ENCODE results near the gene ITGA6. TPM values are rescaled to one million over a fixed set of nuclear protein-coding genes. Genes with fewer than 3 reads are reported as not detected.

The ITGA6 gene
- total RNA-seq, 2 experiments from 2014 or later, result 5.2 to 5.7 TPM

DNA sequence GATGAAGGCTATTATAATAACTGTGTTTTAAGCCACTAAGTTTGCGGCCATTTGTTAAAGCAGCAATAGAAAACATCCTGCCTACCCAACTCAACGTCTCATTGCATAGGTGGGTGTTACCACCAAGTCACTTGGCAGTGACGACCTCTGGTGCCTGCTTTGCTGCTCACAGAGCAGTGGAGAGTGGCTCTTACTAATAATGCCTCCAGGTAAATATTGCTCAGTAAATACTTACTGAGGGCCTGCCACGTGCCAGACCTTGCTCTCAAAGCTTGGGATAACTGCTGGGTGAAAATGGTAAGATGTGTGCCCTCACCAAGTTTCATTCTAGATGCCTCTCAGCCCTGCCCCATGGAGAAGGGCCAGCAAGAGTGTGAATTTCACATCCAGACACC lies 27.7 kb downstream of the ITGA6 start:
- ChIA-PET CTCF (interaction anchor here (1.1 kb wide), 1 partner anchor 27 kb away, joined by 3 read pairs; the partner anchor contains the start of gene ITGA6), POLR2A (no interaction called here)

DNA sequence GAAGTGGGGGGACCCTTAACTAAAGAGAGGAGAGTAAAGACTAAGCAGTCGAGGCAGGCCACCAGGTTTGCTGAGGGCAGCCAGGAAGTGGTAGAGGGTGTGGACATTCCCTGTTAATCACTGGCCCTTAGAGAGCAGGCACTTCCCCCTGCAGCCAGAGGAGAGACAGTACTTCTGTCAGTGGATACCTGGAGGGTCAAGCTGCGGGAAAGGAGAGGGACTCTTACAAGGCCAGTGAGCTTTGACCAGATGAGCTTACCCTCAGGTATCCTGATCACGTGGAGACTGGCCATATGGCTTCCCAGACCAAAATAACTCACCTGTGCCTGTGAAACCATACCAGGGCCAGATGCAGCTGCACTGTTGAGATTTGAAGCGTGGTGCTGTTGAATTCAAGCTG lies 28.6 kb downstream of the ITGA6 start:
- ChIA-PET POLR2A (no interaction called here), CTCF (interaction anchor here (1.1 kb wide), 1 partner anchor 28 kb away, joined by 3 read pairs; the partner anchor contains the start of gene ITGA6)

DNA sequence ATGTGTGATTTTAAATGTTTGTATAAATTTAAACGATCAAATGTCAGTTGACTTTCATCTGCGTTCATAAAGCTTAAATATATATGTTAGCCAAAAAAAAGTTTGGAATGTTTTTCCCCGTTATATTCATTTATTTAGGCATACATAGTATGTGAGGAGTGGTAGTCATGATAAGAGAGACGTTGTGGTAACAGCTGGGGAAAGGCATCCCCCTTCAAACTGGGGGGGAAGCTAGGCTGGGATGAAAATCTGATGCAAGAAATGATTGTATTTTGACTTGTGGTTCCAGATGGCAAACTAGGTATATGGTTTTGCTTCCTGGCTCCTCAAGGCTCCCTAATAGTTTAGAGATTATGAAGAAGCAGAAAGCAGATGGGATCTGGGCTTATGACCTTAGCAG lies 30.1 kb downstream of the ITGA6 start:
- POLR2A ChIA-PET, result no interaction called here
- CTCF ChIA-PET, result no interaction called here

DNA sequence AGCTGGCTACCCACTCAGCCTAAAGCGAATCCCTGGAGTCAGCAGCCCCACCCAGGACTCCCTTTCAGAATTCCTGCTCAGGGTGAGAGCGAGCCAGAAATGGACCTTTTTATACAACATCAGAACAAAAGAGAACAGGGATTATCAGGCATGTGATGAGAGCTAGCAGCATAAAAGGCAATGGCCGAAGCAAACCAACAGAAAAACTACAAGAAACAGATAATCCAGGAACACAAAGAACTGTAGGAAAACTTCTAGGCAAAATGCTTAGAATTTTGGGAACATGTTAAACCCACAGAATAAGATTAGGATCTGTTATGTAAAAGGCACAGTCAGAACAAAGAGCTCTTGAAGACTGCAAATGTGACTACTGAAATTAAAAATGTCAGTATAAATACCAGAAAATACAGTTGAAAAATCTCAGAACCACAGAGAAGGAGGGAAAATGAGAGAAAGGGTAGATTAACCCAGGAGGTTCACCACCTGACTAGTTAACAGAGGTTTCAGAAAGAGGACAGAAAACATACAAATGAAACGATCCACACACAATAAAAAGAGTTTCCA lies 31.3 kb downstream of the ITGA6 start:
- ChIA-PET CTCF (no interaction called here), POLR2A (interaction anchor here (0.6 kb wide), 1 partner anchor 30 kb away, joined by 4 read pairs; no protein-coding TSS in a partner anchor)

DNA sequence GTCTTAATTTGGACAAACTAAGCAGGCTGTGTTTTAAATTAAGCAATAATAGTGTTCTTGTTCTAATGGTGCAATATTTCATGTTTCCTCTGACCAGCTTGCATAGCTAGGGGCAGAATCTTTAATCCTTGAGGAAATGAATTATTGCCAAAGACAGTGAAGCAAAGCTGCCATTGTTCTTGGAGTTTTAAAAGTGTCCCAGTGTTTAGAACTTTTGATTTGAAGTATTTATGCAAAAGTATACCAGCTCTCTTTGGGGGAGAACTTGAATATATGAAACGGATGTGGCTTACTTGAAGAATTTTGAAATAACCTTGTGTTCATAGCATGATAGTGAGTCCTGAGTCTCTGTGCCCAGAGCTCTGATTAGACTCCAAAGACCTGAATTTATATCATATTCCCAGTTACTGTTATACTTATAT lies 33.4 kb downstream of the ITGA6 start:
- POLR2A ChIA-PET, result interaction anchor here (0.5 to 2.1 kb wide), 4 partner anchors 23 to 226 kb away, joined by 3 to 7 read pairs (median 4); partner anchors contain the start of gene ITGA6
- CTCF ChIA-PET, result interaction anchor here (1.1 to 4.1 kb wide), 13 partner anchors 8 to 288 kb away, joined by 3 to 38 read pairs (median 8); partner anchors contain the start of gene ITGA6

DNA sequence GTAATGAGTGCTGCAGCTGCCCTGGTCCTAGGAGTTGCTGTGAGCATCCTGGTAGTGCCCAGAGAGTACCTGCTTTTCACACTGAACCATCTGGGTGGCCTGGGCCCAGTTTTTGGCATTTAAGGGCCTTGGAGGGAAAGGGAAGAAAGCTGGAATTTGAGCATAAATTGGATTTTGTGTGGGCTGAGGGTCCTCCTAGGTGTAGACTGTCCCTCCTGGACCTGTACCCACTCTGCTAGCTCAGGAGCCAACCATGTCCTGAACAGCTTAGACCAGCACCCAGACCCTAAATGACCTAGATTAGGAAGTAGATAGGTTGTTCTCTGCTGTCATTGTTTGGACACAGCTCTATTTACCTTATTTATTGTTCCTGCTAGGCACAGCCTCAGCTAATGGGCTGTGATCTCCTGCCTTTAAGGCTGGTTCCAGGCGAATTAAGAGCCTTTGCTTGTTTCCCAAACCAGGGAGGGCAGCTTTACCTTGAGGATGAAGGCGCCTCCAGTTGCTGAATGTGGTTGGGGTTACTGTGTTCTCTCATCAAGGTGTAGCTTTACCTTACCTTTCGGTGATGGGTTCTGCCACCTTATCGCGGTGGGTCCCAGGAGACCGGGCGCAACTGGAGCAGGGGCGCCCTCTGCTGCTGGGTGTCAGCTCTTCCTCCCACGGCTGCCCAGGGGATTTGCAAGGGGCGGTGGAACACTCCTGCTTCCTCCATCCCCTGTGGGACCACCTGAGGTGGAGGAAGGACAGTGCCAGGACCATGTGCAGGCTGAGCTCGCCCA lies 34.4 kb downstream of the ITGA6 start:
- POLR2A ChIA-PET, result interaction anchor here (0.6 to 2.1 kb wide), 6 partner anchors 24 to 354 kb away, joined by 3 to 10 read pairs (median 4); partner anchors contain the start of gene ITGA6

DNA sequence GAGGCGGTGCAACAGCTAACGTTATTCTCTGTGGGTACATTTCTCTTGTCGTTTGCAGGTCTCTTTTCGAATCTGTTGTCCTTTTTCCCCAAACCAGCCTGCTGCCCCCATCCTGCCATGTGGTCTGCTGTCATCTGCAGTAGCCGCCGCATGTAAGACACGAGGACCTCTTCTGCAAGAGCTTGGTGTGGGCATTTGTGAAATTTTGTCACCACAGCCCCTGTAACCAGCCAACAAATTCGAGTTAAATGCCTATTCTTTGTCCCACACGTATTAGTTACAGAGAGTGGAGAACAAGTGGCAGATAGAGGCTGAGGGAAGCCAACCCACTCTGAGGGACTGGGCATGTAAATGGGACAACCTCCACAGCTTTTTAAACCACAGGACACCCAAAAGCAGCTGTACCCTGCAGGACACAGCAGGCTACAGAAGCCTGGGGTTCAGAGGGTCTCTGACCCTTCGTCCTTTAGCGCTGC lies 35.0 kb downstream of the ITGA6 start:
- ChIA-PET CTCF (interaction anchor here (0.7 to 4.1 kb wide), 25 partner anchors 11 to 758 kb away, joined by 3 to 38 read pairs (median 4); partner anchors contain the start of gene ITGA6), POLR2A (interaction anchor here (1.1 to 2.1 kb wide), 3 partner anchors 24 to 291 kb away, joined by 3 to 7 read pairs (median 4); partner anchors contain the start of gene ITGA6)

More for the DNA sequence above, 34.4 kb downstream of the ITGA6 start:
- CTCF ChIA-PET, result interaction anchor here (0.7 to 4.1 kb wide), 34 partner anchors 9 to 757 kb away, joined by 3 to 38 read pairs (median 4); partner anchors contain the start of gene ITGA6

DNA sequence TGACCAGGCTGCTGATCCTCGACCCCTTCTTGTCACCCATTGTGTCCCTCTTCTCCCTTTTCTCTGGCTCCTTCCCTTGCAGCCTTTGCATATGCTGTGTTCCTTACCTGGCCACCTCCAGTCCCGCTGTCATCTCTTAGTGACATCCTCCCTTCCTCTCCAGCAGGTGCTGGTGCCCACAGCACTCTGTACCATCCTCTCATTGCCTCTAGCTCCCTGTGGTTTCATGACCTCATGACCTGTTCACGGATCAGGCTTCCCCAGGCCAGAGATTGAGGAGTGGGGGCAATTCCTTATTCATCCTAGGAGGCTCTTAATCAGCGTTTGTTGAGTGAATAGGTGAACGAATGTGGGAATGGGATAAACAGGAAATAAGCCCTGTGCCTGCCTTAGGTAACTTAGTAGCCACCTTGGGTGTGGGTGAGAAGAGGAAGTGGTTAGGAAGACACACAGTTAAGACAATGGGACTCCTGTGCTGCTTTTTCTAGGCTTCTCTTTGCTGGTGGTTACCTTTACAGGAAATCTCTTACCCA lies 35.5 kb downstream of the ITGA6 start:
- CTCF ChIA-PET, result interaction anchor here (0.7 to 4.1 kb wide), 17 partner anchors 13 to 759 kb away, joined by 3 to 38 read pairs (median 8); partner anchors contain the start of gene ITGA6
- POLR2A ChIA-PET, result interaction anchor here (1.1 kb wide), 1 partner anchor 25 kb away, joined by 4 read pairs; no protein-coding TSS in a partner anchor

DNA sequence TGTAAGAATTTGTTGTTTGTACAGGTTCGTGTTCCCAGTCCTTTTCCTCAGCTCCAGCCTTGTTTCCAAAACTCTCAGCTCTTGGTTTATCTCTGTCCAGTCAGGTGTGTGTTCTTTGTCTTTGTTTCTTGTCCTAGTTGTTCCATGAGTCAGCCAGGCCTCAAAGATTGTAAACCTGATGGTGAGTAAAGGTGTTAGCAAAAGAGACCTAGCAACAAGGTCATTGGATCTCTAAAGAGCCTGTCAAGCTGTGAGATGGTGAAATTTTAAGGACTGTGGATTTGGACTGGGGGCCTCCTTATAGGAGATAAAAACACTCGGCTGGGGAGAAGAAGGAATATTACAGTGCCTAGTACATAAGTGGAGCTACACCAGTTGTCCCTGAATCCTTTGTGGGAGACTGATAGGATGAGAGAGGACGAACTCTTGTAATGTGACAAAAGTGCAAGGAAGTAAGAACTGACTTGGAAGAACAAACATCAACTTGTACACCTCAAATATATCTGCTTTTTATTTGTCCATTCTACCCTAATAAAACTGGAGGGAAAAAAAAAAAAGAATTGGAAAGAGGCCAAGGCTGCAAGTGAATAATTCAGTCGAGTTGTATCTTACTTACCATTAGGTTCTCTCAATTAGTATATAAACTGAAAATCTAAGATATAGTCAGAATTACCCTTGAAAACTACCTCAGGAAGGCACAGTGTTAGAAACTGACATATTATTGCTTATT lies 37.2 kb downstream of the ITGA6 start:
- POLR2A ChIA-PET, result no interaction called here
- CTCF ChIA-PET, result interaction anchor here (1.4 to 1.5 kb wide), 2 partner anchors 17 to 213 kb away, joined by 3 to 5 read pairs; no protein-coding TSS in a partner anchor

DNA sequence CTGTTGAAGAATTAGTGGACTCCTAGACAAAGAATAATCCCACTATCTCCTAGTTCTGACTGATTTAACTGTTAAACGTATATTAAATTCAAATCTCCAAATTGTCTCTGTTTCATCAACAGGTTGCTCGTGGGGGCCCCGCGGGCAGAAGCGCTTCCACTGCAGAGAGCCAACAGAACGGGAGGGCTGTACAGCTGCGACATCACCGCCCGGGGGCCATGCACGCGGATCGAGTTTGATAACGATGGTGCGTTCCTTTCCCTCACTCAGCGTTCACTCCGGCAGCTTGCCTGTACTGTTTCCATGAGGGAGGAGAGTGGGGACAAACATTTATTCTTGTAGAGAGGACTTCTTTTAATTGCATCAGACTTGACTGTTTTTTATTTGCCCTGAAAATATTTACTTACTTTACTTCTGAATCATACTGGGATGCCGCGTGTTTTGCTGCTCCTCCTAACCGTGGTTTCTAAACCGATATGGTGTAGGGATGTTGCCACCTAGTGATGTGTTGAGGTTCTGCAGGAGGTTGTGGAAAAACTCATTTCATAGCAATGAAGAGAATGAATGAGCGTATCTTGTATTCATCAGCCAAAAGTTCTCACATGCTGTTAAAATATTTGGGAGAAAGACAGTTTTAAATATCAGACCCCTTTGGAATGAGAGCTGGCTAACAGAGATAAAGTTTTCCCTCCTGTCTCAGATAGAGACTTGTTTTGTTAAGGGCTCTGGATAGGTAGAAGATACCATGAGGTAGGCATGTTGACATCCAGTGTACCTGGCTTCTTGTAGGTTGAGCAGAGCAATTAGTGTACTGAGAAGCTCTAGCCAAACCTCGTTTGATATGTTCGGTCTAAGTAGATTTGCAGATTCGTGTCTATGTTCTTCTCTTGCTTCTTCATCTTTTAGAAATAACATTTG lies 38.3 kb downstream of the ITGA6 start:
- CTCF ChIA-PET, result interaction anchor here (0.6 to 2.7 kb wide), 13 partner anchors 11 to 293 kb away, joined by 3 to 12 read pairs (median 4); partner anchors contain the start of gene ITGA6
- POLR2A ChIA-PET, result no interaction called here

DNA sequence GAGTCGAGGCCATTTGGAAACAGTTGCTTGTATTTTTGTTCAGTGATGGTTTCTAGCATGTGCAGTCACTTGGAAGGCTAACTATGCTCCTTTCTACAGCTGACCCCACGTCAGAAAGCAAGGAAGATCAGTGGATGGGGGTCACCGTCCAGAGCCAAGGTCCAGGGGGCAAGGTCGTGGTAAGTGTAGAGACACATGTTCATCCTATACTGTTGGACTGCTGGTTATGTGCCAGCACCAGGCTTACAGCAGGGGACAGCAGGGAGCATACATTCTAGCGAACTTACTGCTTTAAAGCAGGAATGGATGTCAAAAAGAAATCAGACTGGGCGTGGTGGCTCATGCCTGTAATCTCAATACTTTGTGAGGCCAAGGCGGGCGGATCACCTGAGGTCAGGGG lies 40.0 kb downstream of the ITGA6 start:
- ChIA-PET CTCF (interaction anchor here (1.0 to 2.7 kb wide), 4 partner anchors 12 to 295 kb away, joined by 3 to 12 read pairs (median 4); no protein-coding TSS in a partner anchor), POLR2A (no interaction called here)

DNA sequence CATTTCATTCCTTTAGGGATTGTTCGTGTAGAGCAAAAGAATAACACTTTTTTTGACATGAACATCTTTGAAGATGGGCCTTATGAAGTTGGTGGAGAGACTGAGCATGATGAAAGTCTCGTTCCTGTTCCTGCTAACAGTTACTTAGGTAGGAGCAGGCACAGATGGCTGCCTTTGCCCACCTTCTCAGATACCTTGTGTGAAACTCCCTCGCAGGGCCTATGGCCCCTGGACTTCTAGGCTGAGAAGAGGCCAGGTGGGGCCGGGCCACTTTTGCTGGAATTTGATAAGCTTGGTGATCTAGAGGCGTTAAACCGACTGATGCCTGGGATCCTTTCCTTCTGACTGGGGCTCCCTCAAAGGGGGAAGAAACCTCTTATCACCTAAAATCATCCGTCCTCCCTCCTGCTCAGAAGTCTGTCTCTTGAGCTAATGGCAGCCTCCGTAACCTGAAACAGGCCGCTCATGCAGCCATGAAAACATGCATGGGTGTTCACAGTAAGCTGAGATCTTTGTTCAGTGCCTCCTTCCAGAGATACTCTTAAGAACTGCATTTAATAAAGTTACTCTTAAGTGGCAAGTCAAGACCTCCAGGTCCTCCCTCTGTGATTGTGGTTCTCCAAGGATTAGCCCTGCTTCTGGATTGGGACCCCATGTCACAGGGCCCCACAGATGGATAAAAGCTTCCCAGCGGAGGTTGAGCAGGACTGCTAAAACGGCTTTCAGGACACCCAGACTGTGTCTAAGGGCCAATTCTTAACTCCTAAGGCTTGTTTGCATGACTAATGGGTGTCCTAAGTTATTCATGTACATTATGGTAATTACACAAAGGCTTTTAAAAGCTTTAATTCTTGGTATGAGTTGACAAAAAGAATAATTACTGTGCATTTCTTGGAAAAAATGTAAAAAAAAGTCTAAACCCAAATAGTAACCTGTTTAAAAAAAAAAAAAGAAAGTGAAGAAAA lies 43.9 kb downstream of the ITGA6 start:
- ChIA-PET POLR2A (no interaction called here), CTCF (interaction anchor here (0.7 kb wide), 1 partner anchor 1253 kb away, joined by 3 read pairs; no protein-coding TSS in a partner anchor)

DNA sequence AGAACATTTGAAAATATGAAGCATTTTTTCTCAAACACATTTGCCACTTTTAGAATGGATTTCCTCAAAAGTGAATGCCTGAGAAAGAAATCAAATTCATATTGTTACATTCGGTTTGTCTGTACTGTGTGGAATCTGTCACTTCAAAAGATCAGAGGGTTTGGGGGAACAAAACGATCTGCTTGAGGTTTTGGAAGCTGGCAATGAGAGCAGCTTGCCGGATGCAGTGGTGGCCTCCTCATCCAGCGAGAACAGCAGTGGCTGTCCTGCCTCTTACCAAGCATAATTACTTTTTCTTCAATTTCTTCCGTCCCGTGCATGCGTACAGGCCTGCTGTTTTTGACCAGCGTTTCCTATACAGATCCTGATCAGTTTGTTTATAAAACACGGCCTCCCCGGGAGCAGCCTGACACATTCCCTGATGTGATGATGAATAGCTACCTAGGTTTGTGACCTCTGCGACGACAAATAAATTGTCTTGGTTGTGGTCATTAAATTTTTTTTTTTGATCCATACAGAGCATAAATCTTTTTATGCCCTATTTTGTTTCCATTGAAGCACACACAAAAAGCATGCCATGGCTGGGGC lies 45.2 kb downstream of the ITGA6 start:
- CTCF ChIA-PET, result interaction anchor here (1.2 kb wide), 1 partner anchor 11 kb away, joined by 3 read pairs; no protein-coding TSS in a partner anchor
- POLR2A ChIA-PET, result no interaction called here

DNA sequence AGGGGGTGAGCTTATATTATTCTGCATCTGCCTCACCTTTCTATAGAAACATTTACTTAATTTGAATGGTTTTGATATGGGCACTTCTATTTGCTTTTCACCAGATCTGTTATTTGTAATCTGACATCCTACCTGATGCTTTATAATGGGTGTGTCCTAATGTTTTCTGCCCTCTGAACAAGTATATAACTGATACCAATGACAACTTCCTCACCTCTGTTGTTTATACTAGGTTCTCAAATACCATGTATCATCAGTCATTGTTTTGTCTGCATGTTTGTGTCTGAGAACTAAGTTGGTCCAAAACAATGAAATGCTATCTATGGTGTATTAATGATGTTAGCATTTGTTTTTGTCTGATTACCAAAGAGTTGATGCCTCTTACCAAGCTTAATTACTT lies 45.8 kb downstream of the ITGA6 start:
- ChIA-PET POLR2A (interaction anchor here (0.6 kb wide), 1 partner anchor 27 kb away, joined by 3 read pairs; no protein-coding TSS in a partner anchor), CTCF (interaction anchor here (1.2 kb wide), 2 partner anchors 9 to 11 kb away, joined by 3 read pairs; no protein-coding TSS in a partner anchor)

DNA sequence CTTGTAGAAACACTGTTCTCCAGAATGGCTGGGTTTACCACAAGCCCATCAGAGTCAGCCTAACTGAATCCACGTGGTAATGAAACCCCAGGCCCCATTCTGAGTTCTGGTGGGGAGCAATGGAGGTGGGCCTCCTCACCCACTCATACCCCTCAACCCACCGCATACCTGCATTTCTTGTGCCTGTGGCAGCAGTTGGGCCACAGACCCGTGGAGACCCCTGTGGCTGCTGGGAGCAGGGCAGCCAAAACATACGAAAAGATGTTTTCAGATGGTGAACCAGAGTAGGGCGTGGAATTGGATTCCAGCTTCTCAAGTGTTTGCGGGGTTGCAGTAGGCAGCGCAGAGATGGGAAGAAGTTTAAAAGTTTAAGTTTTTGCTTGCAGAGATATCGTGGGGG lies 51.0 kb downstream of the ITGA6 start:
- POLR2A ChIA-PET, result no interaction called here
- CTCF ChIA-PET, result interaction anchor here (0.9 to 1.2 kb wide), 2 partner anchors 11 to 17 kb away, joined by 3 read pairs; no protein-coding TSS in a partner anchor

All from activated CD8-positive, alpha-beta memory T cell treated with anti-CD3 and anti-CD28 coated beads for 36 hours (primary cell).